Calu3 (cell line): Measurements from ENCODE around the gene BCL2L15. TPM values are rescaled to one million over a fixed set of nuclear protein-coding genes. Genes with fewer than 3 reads are reported as not detected.
A peak's percentile ranks its signal among the peaks of the same experiment; 100 is the strongest.

Source experiments
- BruUV-seq: library from RNA; stranded (reverse); fragments of 400-500 nt; replicated peaks from 2 replicates; lab custom pipeline; 2021; lab: Mats Ljungman, UMichigan
- CTCF ChIA-PET: fragments of 300-600 bp; sonication (Branson Sonifier 250); formaldehyde crosslinking; loops from one replicate; lab custom pipeline; 2022; ENCODE audit warnings: antibody characterized with exemption; lab: Charles Lee
- DNase-seq: peaks from one replicate; pipeline ENCODE4 v3.0.0; 2022
- H3K27ac Mint-ChIP-seq: one replicate; pipeline ENCODE4 v1.8.0; 2022; ENCODE audit warnings: mixed read lengths; ENCODE audit not compliant: unreplicated experiment
- H3K27me3 Mint-ChIP-seq: one replicate; pipeline ENCODE4 v1.8.0; 2022; ENCODE audit warnings: mixed read lengths; ENCODE audit not compliant: unreplicated experiment
- H3K36me3 Mint-ChIP-seq: one replicate; pipeline ENCODE4 v1.8.0; 2022; ENCODE audit warnings: mild to moderate bottlenecking, moderate library complexity, mixed read lengths; ENCODE audit not compliant: insufficient read depth, unreplicated experiment
- H3K4me1 Mint-ChIP-seq: one replicate; pipeline ENCODE4 v1.8.0; 2022; ENCODE audit warnings: mild to moderate bottlenecking, low read depth, mixed read lengths; ENCODE audit not compliant: unreplicated experiment
- H3K4me3 Mint-ChIP-seq: one replicate; pipeline ENCODE4 v1.8.0; 2022; ENCODE audit warnings: mild to moderate bottlenecking, low read depth, moderate library complexity, mixed read lengths; ENCODE audit not compliant: unreplicated experiment
- H3K9me3 Mint-ChIP-seq: one replicate; pipeline ENCODE4 v1.8.0; 2022; ENCODE audit warnings: low read depth, mixed read lengths; ENCODE audit not compliant: unreplicated experiment
- CTCF ChIP-seq: fragments of 200-600 bp; IDR thresholded peaks from one replicate; pipeline ENCODE4 v1.8.0; 2022; ENCODE audit warnings: antibody characterized with exemption; ENCODE audit not compliant: unreplicated experiment
- intact Hi-C: fragments of 100-400 bp; cut with micrococcal nuclease; formaldehyde crosslinking; loops from one replicate; pipeline ENCODE4 v1.10.0; 2022; ENCODE audit not compliant: unreplicated experiment
- total RNA-seq: library from RNA; stranded (reverse); gene quantifications from 2 replicates; pipeline ENCODE4 v1.2.3, GENCODE V29; 2022

The BCL2L15 gene
- total RNA-seq, 1 experiment from 2014 or later: 16.8 TPM

DNA sequence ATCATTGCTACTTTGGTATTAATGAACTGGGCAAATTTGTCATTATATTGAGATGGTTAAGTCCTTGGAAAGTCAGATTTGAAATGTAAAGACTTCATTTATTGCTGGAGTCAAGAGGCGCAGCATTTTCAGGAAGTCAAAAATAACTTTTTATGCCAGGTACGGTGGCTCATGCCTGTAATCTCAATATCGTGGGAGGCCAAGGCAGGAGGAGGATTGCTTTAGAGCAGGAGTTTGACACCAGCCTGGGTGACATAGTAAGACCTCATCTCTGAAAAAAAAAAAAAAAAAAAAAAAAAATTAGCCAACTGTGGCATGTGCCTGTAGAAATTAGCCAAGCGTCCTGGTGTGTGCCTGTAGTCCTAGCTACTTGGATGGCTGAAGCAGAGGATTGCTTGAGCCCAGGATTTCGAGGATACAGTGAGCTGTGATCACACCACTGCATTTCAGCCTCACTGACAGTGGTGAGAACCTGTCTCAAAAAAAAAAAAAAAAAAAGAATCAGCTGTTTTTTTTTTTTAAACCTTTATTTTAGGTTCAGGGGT is 47.2 kb upstream of the BCL2L15 start:
- H3K4me3 Mint-ChIP-seq: no peak overlapping the region
- CTCF ChIA-PET: interaction anchor here (0.7 kb wide), 1 partner anchor 1294 kb away, joined by 3 read pairs; no protein-coding TSS in a partner anchor
- intact Hi-C loops: no loop called here
- peaks cover 29% of the 10 kb centered on the region for H3K36me3 Mint-ChIP-seq
- no peak for TF ChIP-seq CTCF
- peaks cover 45% of the 10 kb centered on the region for H3K4me1 Mint-ChIP-seq
- BruUV-seq: no TSS peak
- DNase-seq: no peak
- H3K9me3 Mint-ChIP-seq: no peaks in the 10 kb centered on the region
- H3K27me3 Mint-ChIP-seq: no peaks in the 10 kb centered on the region
- H3K27ac Mint-ChIP-seq: no peak overlapping the region

DNA sequence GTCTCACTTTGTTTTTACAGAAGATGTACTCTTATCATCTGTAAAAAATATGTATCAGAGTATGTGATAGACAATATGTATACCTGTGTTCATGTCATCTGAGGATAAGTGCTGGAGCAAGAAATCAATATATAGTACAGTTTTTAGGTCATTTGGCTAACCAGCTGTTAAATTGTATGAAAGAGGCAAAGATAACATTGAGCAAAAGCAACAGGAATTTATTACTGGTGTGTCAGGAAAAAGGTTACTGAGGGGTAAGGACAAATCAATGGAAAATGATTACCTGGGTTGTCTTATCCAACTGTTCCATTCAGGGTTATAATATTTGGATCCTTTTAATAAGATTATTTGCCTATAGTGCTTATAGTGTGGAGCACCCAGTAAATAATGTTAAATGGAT is 46.6 kb upstream of the BCL2L15 start:
- H3K9me3 Mint-ChIP-seq: no peaks in the 10 kb centered on the region
- H3K4me1 Mint-ChIP-seq: peaks cover 45% of the 10 kb centered on the region
- CTCF ChIA-PET: interaction anchor here (1.6 kb wide), 1 partner anchor 30 kb away, joined by 4 read pairs; no protein-coding TSS in a partner anchor
- BruUV-seq: no TSS peak
- no peak for DNase-seq
- peak overlapping the region; percentile 27 for H3K27ac Mint-ChIP-seq
- no peak overlapping the region for H3K4me3 Mint-ChIP-seq
- TF ChIP-seq CTCF: no peak
- intact Hi-C loops: no loop called here
- H3K36me3 Mint-ChIP-seq: peaks cover 35% of the 10 kb centered on the region
- no peaks in the 10 kb centered on the region for H3K27me3 Mint-ChIP-seq

DNA sequence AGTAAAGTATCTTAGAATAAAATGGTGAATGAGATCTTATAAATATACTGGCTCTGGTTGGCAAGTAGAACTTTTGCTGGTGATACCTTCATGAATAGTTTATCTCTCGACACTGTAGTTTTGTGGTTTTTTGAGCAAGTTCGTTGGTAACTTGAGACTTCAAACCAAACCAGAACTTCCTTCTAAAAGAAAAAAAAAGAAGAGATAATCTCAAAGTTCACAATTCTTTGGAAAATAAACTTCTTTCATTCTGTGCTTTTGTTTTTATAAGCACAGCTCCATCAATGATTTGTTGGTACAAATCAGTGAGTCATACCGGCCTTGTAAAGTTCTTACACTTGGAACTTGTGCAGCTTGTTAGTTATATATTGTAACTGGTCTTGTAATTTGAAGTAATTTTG is 44.1 kb upstream of the BCL2L15 start:
- no peaks in the 10 kb centered on the region for H3K27me3 Mint-ChIP-seq
- TF ChIP-seq CTCF: no peak
- H3K27ac Mint-ChIP-seq: peak overlapping the region; percentile 74
- intact Hi-C loops: no loop called here
- H3K36me3 Mint-ChIP-seq: peaks cover 43% of the 10 kb centered on the region
- H3K9me3 Mint-ChIP-seq: no peaks in the 10 kb centered on the region
- peak overlapping the region; percentile 85 for H3K4me3 Mint-ChIP-seq
- H3K4me1 Mint-ChIP-seq: peaks cover 47% of the 10 kb centered on the region
- no TSS peak for BruUV-seq
- no peak for DNase-seq
- CTCF ChIA-PET: interaction anchor here (3.1 kb wide), 1 partner anchor 26 kb away, joined by 15 read pairs; the partner anchor contains the start of genes AP4B1 and DCLRE1B

DNA sequence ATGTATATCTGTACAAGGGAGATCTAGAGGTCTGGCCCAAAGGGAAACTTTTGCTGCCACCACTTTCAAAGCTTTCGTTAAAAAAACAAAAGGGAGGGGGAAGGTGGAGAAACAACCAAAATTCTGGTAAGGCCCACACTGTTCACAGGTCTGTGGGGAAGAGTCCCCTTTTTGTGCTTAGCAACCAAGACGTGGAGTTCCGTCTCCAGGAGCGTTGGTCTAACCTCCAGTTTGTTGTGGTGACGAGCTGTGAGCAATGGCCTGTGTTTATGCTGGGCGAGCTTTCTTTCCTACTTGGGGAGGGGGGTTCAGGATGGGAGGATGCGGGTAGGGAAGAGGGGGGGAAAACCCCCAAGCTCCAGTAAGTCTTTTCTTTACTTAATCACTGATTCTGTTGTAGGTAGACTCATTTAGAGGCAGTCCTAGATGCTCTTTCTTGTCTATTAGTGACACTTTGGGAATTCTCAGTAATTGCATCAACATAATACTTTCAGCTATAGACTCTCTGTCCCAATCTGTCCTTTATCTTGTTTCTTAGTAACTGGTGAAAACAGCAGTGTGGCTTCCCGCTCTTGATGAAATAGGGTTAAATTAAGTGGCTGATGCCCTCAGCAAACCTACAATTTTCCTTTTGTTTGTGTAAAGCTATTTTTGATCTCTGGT is 43.2 kb upstream of the BCL2L15 start:
- peak; percentile 18 for DNase-seq
- no peak for TF ChIP-seq CTCF
- intact Hi-C loops: no loop called here
- Mint-ChIP-seq H3K9me3 (no peaks in the 10 kb centered on the region), H3K36me3 (peaks cover 43% of the 10 kb centered on the region), H3K4me1 (peaks cover 47% of the 10 kb centered on the region), H3K27ac (peak overlapping the region; percentile 74), H3K27me3 (no peaks in the 10 kb centered on the region), H3K4me3 (peak overlapping the region; percentile 85)
- CTCF ChIA-PET: interaction anchor here (1.2 to 3.1 kb wide), 3 partner anchors 22 to 44 kb away, joined by 3 to 15 read pairs (median 3); partner anchors contain the start of genes AP4B1 and DCLRE1B
- no TSS peak for BruUV-seq
